Measurements from ENCODE around the gene SSBP3. TPM values are rescaled to one million over a fixed set of nuclear protein-coding genes. Genes with fewer than 3 reads are reported as not detected.

The SSBP3 gene
- total and polyA plus RNA-seq, 2 of the 13 experiments (the other 11 are each of a cell fraction or from before 2014, with no cell fraction given): 8.5 to 17.6 TPM

- Histone ChIP-seq H3K9me3 (ENCODE audit: low read length) (no peaks in the 10 kb centered on the region), H2AFZ (ENCODE audit: low read length) (peak overlapping the region; percentile 51), H3K4me2 (ENCODE audit: low read depth, low read length) (no peak overlapping the region), H3K36me3 (replicated peaks in 1 of 2; ENCODE audit: control insufficient read depth in 1 of 2, insufficient read depth in 2 of 2, low read length in 2 of 2) (no peaks in the 10 kb centered on the region), H3K4me3 (replicated peaks in 1 of 3; ENCODE audit: insufficient read depth in 1 of 3, low read depth in 2 of 3, low read length in 3 of 3) (no peak overlapping the region), H3K27me3 (ENCODE audit: control insufficient read depth in 1 of 2, insufficient read depth in 2 of 2, low read length in 2 of 2) (0 out of 5 replicates have a peak, but pooled peaks cover 0 to 6% of the 10 kb centered on the region in 2 experiments), H3K4me1 (ENCODE audit: insufficient read depth, low read length) (peaks cover 26% of the 10 kb centered on the region), H3K9ac (ENCODE audit: insufficient read depth, low read depth, low read length) (no peak overlapping the region), H3K79me2 (ENCODE audit: insufficient read depth, low read length) (no peaks in the 10 kb centered on the region), H3K27ac (ENCODE audit: extremely low read length, insufficient read depth, low read length) (no peak overlapping the region), H4K20me1 (ENCODE audit: insufficient read depth, low read length) (no peaks in the 10 kb centered on the region)
- POLR2A ChIA-PET: no interaction called here
- FAIRE-seq (no peak), DNase-seq (ENCODE audit: low spot score) (no peak), ATAC-seq (no peak)
- WGBS (ENCODE audit: low lambda C conversion rate): 58% methylated on average over 2 of the region's 2 CpGs
- CTCF ChIA-PET (ENCODE audit: low intra/inter-chr PET ratio, low total read pairs): no interaction called here
- in situ Hi-C loops (cut with HindIII; ENCODE audit: extremely low pct_ligation_motif_present, low pct_unique_long_range_greater_than_20kb) (no loop called here), intact Hi-C loops (cut with micrococcal nuclease; ENCODE audit: unreplicated experiment) (no loop called here)
- no TSS peak for BruUV-seq (replicated peaks)
- TF ChIP-seq SRF (IDR thresholded peaks at IDR 0.05; ENCODE audit: low read depth, low read length): no peak
- no peak for TF ChIP-seq E2F1 (CRISPR knock-in tag; IDR thresholded peaks at IDR 0.05)
- no peak for TF ChIP-seq TEAD2 (CRISPR knock-in tag; IDR thresholded peaks at IDR 0.05)
- no peak for TF ChIP-seq ZNF407 (CRISPR knock-in tag; IDR thresholded peaks at IDR 0.05; ENCODE audit: not compliant biosample characterization)
- TF ChIP-seq SAFB2 (CRISPR knock-in tag; IDR thresholded peaks at IDR 0.05; ENCODE audit: borderline replicate concordance, low read depth): no peak
- no peak for TF ChIP-seq ZNF207 (IDR thresholded peaks at IDR 0.05; ENCODE audit: borderline replicate concordance)
- no peak for TF ChIP-seq ZFP82 (CRISPR knock-in tag; IDR thresholded peaks at IDR 0.05; ENCODE audit: borderline replicate concordance)
- TF ChIP-seq, protein P1, sequence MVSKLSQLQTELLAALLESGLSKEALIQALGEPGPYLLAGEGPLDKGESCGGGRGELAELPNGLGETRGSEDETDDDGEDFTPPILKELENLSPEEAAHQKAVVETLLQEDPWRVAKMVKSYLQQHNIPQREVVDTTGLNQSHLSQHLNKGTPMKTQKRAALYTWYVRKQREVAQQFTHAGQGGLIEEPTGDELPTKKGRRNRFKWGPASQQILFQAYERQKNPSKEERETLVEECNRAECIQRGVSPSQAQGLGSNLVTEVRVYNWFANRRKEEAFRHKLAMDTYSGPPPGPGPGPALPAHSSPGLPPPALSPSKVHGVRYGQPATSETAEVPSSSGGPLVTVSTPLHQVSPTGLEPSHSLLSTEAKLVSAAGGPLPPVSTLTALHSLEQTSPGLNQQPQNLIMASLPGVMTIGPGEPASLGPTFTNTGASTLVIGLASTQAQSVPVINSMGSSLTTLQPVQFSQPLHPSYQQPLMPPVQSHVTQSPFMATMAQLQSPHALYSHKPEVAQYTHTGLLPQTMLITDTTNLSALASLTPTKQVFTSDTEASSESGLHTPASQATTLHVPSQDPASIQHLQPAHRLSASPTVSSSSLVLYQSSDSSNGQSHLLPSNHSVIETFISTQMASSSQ (IDR thresholded peaks at IDR 0.05; ENCODE audit: low read depth): no peak
- TF ChIP-seq, protein P1 (CRISPR knock-in tag; IDR thresholded peaks at IDR 0.05; ENCODE audit: borderline replicate concordance): no peak
These were observed 18.2 kb upstream of the SSBP3 start for GRCh38 chr1:54424398-54424797.
